MCF 10A (cell line): ENCODE data around the gene GPR139. TPM values are rescaled to one million over a fixed set of nuclear protein-coding genes. Genes with fewer than 3 reads are reported as not detected.

ENCODE experiments used
- BruUV-seq: library from RNA; stranded (reverse); fragments of 400-500 nt; replicated peaks from 2 replicates; lab custom pipeline; 2021; lab: Mats Ljungman, UMichigan
- CTCF ChIA-PET: fragments of 300-600 bp; sonication (Branson Sonifier 250); formaldehyde crosslinking; extraction: SDS; loops from one replicate; lab custom pipeline; 2021; ENCODE audit warnings: antibody characterized with exemption, inconsistent platforms; lab: Yijun Ruan, JAX
- POLR2A ChIA-PET: fragments of 300-600, 350-650 bp; sonication (Branson Sonifier 250); formaldehyde crosslinking; extraction: SDS; loops from one replicate; lab custom pipeline; 2020; ENCODE audit warnings: antibody characterized with exemption, inconsistent platforms; lab: Yijun Ruan, JAX
- DNase-seq: peaks from one replicate; pipeline ENCODE4 v3.0.0-alpha.2; 2018; ENCODE audit not compliant: unreplicated experiment
- H3K27ac Mint-ChIP-seq: one replicate; pipeline ENCODE4 v1.8.0; 2022; ENCODE audit warnings: mild to moderate bottlenecking, low read depth, mixed read lengths; ENCODE audit not compliant: unreplicated experiment
- H3K27me3 Mint-ChIP-seq: one replicate; pipeline ENCODE4 v1.8.0; 2022; ENCODE audit warnings: mixed read lengths; ENCODE audit not compliant: insufficient read depth, unreplicated experiment
- H3K36me3 Mint-ChIP-seq: one replicate; pipeline ENCODE4 v1.8.0; 2022; ENCODE audit warnings: mild to moderate bottlenecking, moderate library complexity, mixed read lengths; ENCODE audit not compliant: insufficient read depth, unreplicated experiment
- H3K4me1 Mint-ChIP-seq: one replicate; pipeline ENCODE4 v1.8.0; 2022; ENCODE audit warnings: mixed read lengths; ENCODE audit not compliant: insufficient read depth, unreplicated experiment
- H3K4me3 Mint-ChIP-seq: one replicate; pipeline ENCODE4 v1.8.0; 2022; ENCODE audit warnings: mild to moderate bottlenecking, moderate library complexity, mixed read lengths; ENCODE audit not compliant: unreplicated experiment
- H3K9me3 Mint-ChIP-seq: one replicate; pipeline ENCODE4 v1.8.0; 2022; ENCODE audit warnings: mixed read lengths; ENCODE audit not compliant: unreplicated experiment
- CTCF ChIP-seq: fragments of 200-600 bp; IDR thresholded peaks from one replicate; pipeline ENCODE4 v1.8.0; 2022; ENCODE audit warnings: antibody characterized with exemption, mild to moderate bottlenecking; ENCODE audit not compliant: unreplicated experiment
- intact Hi-C: fragments of 100-400 bp; cut with micrococcal nuclease; formaldehyde crosslinking; loops from 2 replicates; pipeline ENCODE4 v1.14.1; 2022
- total RNA-seq: library from RNA; stranded (reverse); gene quantifications from 2 replicates; pipeline ENCODE4 v1.2.3, GENCODE V29; 2022

Gene GPR139
- total RNA-seq, 1 experiment from 2014 or later, result not detected

- no peak for TF ChIP-seq CTCF
Observed at GRCh38 chr16:20056436-20056835, 17.3 kb downstream of the GPR139 start.

GRCh38 chr16:20053336-20053735 lies 20.4 kb downstream of the GPR139 start:
- ChIA-PET POLR2A (no interaction called here), CTCF (no interaction called here)
- no peaks in the 10 kb centered on the region for H3K4me1 Mint-ChIP-seq
- H3K9me3 Mint-ChIP-seq, result no peaks in the 10 kb centered on the region
- BruUV-seq, result no TSS peak
- intact Hi-C loops, result no loop called here
- no peak overlapping the region for H3K4me3 Mint-ChIP-seq
- no peaks in the 10 kb centered on the region for H3K36me3 Mint-ChIP-seq
- DNase-seq, result no peak
- no peak overlapping the region for H3K27ac Mint-ChIP-seq
- peaks cover 10% of the 10 kb centered on the region for H3K27me3 Mint-ChIP-seq
- no peak for TF ChIP-seq CTCF

More at GRCh38 chr16:20056436-20056835, 17.3 kb downstream of the GPR139 start:
- Mint-ChIP-seq H3K27me3 (no peaks in the 10 kb centered on the region), H3K4me3 (no peak overlapping the region), H3K9me3 (peaks cover 11% of the 10 kb centered on the region), H3K36me3 (no peaks in the 10 kb centered on the region), H3K4me1 (no peaks in the 10 kb centered on the region), H3K27ac (no peak overlapping the region)
- intact Hi-C loops, result no loop called here
- no peak for DNase-seq
- CTCF ChIA-PET, result no interaction called here
- POLR2A ChIA-PET, result no interaction called here
- no TSS peak for BruUV-seq

DNA sequence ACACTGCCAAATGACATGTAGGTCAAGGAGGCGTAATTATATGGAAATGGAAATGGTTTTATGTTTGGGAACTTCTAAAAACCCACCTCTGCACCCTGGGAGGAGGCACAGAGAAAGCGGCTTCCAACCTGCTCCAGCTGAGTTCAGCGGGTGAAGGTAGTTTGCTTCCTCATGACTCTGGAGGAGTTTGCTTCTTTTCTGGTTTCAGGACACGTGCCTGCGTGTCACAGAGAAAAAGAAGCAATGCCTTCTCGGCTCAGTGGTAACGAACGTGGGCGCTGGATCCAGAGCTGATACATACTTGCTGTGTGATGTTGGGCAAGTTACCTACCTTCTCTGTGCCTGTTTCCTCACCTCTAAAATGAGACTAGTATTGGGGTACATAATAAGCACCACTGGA lies 22.1 kb downstream of the GPR139 start:
- no peak for DNase-seq
- H3K27me3 Mint-ChIP-seq, result peaks cover 10% of the 10 kb centered on the region
- CTCF ChIA-PET, result no interaction called here
- intact Hi-C loops, result no loop called here
- no peak for TF ChIP-seq CTCF
- H3K27ac Mint-ChIP-seq, result no peak overlapping the region
- H3K9me3 Mint-ChIP-seq, result no peaks in the 10 kb centered on the region
- H3K4me1 Mint-ChIP-seq, result no peaks in the 10 kb centered on the region
- no peak overlapping the region for H3K4me3 Mint-ChIP-seq
- POLR2A ChIA-PET, result no interaction called here
- BruUV-seq, result no TSS peak
- H3K36me3 Mint-ChIP-seq, result no peaks in the 10 kb centered on the region

DNA sequence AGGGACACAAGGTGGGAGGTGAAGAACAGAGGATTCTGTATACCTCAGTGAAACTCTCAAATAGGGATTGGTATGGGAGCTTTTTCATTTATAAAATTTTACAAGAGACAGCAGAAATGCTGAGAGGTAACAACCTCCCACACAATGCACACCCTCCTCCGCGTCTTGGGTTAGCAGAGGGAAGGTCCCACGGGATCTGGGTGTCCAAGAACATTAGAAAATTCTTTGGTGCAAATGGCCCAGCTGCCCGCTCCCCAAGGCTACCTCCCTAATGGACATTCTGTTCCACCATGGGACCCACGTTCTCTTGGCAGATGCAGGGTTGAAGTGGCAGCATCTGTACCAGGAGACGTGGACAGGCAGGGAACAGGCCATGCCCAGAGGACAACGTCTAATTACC lies 22.5 kb downstream of the GPR139 start:
- H3K9me3 Mint-ChIP-seq, result no peaks in the 10 kb centered on the region
- intact Hi-C loops, result no loop called here
- TF ChIP-seq CTCF, result no peak
- no peaks in the 10 kb centered on the region for H3K36me3 Mint-ChIP-seq
- H3K27me3 Mint-ChIP-seq, result peaks cover 10% of the 10 kb centered on the region
- no peak overlapping the region for H3K27ac Mint-ChIP-seq
- H3K4me3 Mint-ChIP-seq, result no peak overlapping the region
- ChIA-PET CTCF (no interaction called here), POLR2A (no interaction called here)
- BruUV-seq, result no TSS peak
- no peak for DNase-seq
- no peaks in the 10 kb centered on the region for H3K4me1 Mint-ChIP-seq
